Activated CD4-positive, CD25-positive, alpha-beta regulatory T cell treated with anti-CD3 and anti-CD28 coated beads, Interleukin-2, amount 50 U/mL, for 16 hours (primary cell): ENCODE data around the gene MSMB.
"Not testable (repeated sequence)": the region's sequence is repeated elsewhere in the genome, so short reads cannot be mapped to it uniquely, and the experiment has no call there.

Source experiments
- DNase-seq: peaks from one replicate; pipeline ENCODE4 v3.0.0-alpha.2; 2020; ENCODE audit warnings: low read depth, low spot score

The MSMB gene

GRCh38 chr10:46006219-46006618 lies 39.9 kb downstream of the MSMB start:
- DNase-seq: no peak

DNA sequence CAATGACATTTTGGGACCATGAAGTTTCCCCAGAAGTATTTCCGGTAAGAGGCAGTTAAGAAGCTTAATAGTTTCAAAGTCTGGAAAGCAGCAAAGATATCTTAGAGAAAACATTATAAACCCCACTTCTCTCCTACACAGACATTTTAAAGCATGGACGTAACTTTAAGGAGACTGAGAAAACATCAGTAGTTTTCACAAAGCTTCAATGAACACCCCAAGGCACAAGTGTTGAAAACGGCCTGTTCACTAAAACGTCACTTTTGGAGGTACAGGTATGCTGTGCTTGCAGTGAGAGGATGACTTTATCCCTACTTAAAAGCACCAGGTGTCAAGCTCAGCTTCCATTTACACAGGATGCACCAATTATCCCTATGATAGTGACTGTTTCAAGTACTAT lies 40.7 kb downstream of the MSMB start:
- DNase-seq: no peak

GRCh38 chr10:46004963-46005362 lies 41.1 kb downstream of the MSMB start:
- DNase-seq: no peak

GRCh38 chr10:46002916-46003693 lies 43.0 kb downstream of the MSMB start:
- DNase-seq: no peak

DNA sequence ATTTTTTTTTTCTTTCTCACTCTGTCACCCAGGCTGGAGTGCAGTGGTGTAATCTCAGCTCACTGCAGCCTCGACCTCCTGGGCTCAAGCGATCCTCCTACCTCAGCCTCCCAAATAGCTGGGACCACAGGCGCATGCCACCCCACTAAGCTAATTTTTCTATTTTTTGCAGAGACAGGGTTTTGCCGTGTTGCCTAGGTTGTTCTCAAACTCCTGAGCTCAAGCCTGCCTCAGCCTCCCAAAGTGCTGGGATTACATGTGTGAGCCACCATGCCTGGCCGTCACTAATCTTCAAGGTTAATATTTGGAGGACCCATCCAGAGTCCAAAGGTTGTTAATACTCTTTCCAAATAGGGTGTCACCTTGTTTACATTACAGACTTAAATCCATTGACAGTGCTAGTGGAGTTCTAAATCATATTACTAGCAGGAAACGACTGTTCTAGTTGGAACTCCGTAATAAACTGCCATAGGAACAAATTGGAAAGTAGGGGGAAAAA lies 43.8 kb downstream of the MSMB start:
- DNase-seq: not testable (repeated sequence)

DNA sequence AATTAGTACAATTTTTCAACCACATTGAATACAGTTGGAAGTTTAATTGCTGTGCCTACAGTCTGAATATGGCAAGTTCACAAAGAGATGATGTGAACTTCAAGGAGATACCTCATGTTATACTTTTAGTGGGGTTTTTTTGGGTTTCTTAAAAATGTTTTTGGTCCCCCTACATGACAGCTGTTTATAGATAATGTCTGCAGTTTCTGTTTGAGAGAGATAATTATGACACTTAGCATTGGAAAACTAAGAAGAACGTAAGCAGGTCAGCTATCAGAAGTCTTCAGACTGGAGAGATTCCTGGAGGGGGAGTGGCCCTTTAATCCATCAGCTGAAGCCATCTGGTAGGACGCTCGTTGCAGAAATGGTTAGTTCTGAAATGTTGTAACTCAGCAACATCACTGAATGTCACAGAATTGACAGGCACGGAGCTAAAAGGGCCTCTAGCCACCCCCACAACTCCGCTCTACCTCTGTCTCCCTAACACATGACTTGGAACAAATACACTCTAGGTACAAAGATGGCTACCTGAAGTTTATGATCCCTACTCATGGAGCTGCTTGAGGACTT lies 44.8 kb downstream of the MSMB start:
- DNase-seq: no peak

DNA sequence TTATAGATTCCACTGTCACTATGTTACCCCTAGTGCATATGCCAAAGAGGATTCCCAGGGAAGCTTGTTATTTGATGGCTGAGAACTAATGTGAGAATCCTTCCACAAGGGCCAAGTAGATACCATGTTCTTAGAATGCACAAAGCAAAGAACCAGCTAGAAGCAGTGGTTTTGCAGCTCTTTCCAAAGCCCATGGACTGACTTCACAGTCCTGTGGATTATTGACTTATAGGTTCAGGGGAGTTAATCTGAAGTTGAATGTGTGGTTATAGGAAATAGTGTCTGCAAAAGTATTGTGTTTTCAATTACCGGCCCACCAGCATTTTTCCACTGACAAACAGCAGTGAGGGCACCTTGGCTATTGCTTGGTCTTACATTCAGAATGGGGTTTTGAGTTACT lies 45.5 kb downstream of the MSMB start:
- no peak for DNase-seq

DNA sequence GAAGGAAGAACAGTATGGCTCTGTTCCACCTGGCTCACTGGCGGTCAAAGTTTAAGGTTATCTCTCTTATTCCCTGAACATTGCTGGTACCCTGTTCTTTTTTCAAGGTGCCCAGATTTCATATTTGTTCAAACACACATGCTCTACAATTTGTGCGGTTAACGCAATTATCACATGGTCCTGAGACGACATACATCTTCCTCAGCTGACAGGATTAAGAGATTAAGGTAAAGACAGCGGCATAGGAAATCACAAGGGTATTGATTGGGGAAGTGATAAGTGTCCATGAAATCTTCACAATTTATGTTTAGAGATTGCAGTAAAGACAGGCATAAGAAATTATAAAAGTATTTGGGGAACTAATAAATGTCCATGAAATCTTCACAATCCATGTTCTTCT lies 46.1 kb downstream of the MSMB start:
- not testable (repeated sequence) for DNase-seq

DNA sequence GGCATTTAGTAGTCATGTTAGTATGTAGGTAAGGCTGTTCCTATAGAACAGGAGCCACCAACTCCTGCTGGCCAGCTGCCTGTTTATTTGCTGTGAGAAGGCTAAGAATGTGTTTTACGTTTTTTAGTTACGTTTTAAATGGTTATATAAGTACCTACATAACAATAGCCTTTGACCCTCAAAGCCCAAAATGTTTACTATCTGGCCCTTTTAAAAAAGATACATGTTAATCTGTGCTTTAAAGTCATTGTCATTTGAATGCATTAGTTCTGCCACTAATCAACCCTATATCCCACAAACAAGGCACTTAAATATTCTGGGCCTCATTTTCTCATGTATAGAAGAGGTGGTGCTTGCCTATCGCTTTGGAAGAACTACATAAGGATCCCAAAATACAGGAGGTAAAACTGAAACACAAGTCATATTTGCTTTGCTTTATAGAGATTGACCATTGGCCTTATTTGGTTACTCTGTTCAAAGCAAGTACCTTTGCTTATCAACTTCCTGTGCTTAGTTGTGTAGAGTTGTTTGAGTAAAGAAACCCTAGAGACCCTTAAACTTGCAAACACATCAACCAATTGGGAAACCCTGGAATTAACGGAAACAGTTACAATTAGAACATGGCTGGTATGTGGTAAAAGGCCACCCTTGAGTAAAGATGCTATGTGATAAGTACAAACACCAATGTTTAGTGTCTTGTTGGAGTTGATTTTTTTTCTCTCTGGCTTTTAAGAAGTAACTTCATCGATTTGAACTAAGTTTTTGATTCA lies 47.9 kb downstream of the MSMB start:
- DNase-seq: no peak

DNA sequence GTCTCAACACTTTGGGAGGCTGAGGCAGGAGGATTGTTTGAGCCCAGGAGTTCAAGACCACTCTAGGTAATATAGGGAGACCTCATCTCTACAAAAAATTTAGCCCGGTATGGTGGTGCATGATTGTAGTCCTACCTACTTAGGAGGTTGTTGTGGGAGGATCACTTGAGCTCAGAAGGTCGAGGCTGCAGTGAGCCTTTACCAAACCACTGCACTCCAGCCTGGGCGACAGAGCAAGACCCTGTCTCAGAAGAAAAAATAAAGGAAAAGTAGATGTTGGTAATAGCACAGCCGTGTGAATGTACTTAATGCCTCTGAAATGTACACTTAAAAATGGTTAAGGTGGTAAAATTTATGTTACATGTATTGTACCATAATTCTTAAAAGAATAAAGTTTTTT lies 48.5 kb downstream of the MSMB start:
- DNase-seq: no peak

- DNase-seq: not testable (repeated sequence)
Measured at GRCh38 chr10:45985590-45985989, 60.5 kb downstream of the MSMB start.

- not testable (repeated sequence) for DNase-seq
Measured at GRCh38 chr10:45984473-45984872, 61.6 kb downstream of the MSMB start.

- peak; percentile 16 for DNase-seq
Measured at GRCh38 chr10:45983538-45984186, 62.4 kb downstream of the MSMB start.
